ENCODE measurements around the gene DNAJC1.

DNAJC1 gene

DNA sequence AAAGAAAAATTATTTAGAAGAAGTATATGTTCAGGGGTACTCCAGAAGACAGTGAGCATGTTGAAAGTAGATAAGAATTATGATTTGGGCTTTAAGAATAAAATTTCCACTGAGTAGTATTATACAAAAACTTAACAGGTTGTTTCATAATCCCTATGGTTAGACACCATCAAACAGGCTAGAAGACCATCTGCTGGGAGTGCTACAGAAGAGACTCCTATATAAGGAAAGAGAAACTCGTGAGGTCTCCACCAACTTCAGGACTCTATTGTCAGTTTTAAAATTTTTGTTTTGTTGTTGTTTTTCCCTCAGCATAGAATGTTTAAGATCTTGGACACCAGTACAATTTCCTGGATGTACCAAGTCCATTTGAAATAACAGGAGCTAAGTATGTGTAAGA, 13.1 kb downstream of the DNAJC1 start:
- no peak for FAIRE-seq
- no peak for DNase-seq (ENCODE audit: insufficient read length, low spot score)
- TF ChIP-seq POLR2A (IDR thresholded peaks at IDR 0.05; ENCODE audit: low read depth, low read length): no peak

DNA sequence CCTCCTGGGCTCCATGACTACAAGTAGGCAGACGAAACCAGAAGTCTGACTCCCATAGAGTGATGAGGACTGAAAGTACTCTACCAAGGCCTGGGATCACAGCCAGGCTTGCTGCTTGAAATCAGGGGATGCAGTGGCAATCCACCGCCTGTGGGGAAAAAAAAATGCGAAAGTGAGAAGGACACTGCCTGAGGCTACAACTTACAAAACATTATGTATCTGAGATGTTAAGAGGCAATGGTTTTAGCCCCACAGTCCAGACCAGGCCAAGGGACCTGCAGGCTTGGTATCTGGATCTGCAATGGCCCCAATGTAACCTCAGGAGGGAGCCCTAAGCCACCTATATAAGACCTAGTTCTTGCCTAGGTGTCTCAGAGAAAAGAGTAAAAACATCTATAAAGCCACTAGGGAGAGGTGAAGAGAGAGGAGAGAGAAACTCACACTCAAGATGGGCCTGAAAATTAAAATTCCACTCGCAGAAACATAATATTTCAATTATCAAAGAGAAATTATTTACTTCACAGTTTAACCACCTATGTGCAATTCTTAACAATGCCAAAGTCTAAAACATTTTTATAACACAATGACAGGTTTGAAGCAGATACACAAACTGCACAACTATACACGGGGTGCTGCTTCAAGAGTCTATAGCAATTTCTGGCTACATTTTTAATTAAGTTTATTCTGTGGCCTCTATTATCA, 13.9 kb downstream of the DNAJC1 start:
- no peak for TF ChIP-seq POLR2A (IDR thresholded peaks at IDR 0.05; ENCODE audit: low read depth, low read length)
- no peak for DNase-seq (ENCODE audit: insufficient read length, low spot score)
- peak; percentile 87 for FAIRE-seq

DNA sequence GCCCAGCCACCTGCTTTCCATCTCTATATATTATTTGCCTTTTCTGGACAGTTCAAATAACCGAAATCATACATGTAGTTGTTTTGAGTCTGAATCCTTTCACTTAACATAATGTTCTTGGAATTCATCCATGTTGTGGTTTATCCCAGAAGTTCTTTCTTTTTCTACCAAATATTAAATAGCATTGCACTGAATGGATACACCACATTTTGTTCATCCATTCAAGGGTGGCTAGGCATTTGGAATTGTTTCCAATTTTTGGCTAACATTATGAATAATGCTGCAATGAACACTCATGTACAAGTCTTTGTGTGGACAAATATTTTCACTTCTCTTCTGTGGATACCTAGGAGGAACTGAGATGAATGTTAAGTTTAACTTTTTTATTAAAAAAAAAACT, 18.0 kb downstream of the DNAJC1 start:
- DNase-seq (ENCODE audit: insufficient read length, low spot score) (no peak), FAIRE-seq (no peak)
- no peak for TF ChIP-seq POLR2A (IDR thresholded peaks at IDR 0.05; ENCODE audit: low read depth, low read length)

DNA sequence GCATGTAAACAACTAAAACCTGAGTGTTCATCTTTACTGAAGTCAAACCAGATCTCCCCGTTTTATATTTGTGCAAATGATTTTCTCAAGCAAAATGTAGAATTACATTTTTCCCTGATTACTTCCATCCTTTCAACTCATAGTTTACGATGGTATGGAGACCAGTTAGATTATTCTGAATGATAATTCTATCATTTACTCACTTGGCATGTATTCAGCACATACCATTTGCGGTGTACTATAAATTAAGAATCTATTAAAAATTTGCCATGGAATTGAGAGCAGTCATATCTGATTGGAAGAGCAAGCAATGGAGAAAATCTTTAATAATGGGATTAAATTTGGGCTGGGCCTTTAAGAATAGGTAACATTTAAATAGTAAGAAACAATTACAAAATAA, 22.4 kb downstream of the DNAJC1 start:
- FAIRE-seq: peak; percentile 20
- TF ChIP-seq POLR2A (IDR thresholded peaks at IDR 0.05; ENCODE audit: low read depth, low read length): no peak
- no peak for DNase-seq (ENCODE audit: insufficient read length, low spot score)

DNA sequence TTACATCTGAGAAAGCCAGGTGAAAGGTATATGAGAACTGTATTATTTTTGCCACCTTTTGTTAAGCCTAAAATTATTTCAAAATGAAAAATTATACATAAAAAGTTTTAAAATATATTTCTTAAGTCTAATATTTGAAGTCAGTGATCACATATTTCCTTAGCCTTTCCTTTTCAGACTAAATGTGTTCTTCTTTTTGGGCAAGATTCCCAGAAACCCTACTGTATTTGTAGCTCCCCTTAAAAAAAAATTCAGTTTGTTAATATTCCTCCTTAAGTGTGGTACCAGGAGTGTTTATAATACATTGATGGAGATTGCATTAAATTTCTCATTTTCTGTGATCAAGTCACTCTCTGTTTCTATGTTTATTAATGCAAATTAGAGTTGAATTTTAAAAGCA, 22.8 kb downstream of the DNAJC1 start:
- DNase-seq (ENCODE audit: insufficient read length, low spot score) (no peak), FAIRE-seq (no peak)
- TF ChIP-seq POLR2A (IDR thresholded peaks at IDR 0.05; ENCODE audit: low read depth, low read length): no peak

DNA sequence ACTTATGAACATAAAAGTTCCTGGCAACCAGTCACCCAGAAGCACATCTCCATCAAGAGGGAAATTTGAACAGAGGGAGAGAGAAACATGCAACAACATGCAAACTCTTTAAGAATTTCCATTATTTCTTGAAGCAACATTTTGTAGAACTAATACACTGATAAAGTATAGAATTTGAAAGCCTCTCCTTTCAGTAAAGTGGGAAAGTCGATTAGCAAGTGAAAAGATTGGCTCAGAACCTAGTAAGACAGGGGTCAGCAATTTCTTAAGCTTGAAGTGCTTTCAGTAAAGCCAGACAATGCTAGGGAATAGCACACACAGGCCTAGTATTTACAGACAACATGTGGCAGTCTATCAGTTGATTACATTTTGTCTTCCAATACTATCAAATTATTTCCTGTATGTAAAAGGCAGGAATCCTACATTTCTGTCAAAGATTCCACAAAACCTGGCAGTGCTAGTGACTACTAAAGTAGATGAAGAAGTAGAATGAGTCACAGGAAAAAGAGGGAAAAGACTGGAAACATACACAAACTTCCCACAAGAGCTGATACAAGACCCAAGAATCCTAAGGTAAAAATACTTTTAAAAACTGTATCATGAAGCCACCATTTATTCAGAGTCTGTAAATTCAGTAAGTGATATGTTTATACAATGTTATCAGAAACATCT, 25.2 kb downstream of the DNAJC1 start:
- TF ChIP-seq POLR2A (IDR thresholded peaks at IDR 0.05; ENCODE audit: low read depth, low read length): no peak
- FAIRE-seq (peak; percentile 96), DNase-seq (ENCODE audit: insufficient read length, low spot score) (no peak)

DNA sequence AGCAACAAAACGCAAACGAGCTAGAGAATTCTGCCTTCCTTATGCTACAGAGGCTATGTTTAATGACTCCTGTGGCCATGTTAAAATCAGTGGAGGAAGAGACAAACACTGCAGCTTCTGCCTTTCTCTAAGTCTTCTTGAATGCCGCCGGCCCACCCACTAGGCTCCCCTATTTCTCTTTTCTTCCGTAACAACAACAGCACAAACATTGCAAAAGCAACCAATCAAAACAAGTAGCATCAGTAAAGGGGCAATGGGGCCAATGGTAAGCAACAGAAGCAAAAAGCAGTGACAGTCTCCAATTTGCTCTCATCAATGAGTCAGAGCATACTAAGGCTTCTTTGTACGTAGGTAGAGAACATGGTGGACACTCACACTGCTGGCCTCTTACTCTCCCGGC, 26.8 kb downstream of the DNAJC1 start:
- no peak for FAIRE-seq
- no peak for DNase-seq (ENCODE audit: insufficient read length, low spot score)
- no peak for TF ChIP-seq POLR2A (IDR thresholded peaks at IDR 0.05; ENCODE audit: low read depth, low read length)

DNA sequence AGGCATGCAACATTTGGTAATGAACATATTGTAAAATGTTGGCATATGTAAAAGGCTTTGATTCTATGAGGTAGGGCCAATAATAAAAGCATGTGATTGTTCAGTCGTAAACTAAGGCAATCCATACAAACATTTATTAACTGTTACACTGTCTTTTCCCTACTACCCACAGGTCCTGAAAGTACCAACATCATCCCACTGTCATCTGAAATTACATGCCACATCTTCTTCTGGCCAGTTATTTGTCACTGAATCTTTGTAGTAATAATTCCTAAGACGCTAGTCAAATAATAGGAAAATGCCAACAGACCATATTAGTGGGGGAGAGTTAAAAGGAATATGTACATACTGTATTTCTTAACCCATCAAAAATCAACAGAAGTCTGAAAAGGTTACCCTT, 27.2 kb downstream of the DNAJC1 start:
- DNase-seq (ENCODE audit: insufficient read length, low spot score): no peak
- TF ChIP-seq POLR2A (IDR thresholded peaks at IDR 0.05; ENCODE audit: low read depth, low read length): no peak
- FAIRE-seq: no peak

DNA sequence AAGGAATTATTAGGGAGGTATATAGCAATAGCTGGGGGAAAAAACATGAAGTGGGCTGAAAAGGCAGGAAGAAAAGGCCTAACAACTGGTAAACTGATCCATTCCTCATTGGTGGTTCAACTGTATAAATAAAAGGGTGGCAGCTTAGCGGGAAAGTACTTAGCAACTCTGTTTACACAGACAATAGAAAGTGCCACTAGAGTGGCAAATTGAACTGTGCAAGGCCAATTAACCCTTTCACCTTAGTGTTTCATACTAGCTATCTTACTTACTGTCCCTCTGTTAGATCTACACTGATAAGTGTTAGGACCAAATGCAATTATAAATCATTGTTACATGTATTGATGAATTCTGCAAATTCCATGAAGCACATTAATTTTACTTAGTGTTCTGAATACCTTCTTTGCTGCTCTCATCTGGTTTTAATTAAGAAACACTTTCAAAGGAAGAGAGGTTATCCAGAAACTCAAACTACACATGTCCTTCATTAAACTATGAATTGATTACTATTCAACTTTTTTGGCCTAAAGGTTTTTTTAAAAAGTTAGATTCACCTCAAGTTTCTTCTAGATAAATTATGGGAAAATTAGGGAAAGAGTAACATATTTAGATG, 28.0 kb downstream of the DNAJC1 start:
- DNase-seq (ENCODE audit: insufficient read length, low spot score): no peak
- no peak for FAIRE-seq
- no peak for TF ChIP-seq POLR2A (IDR thresholded peaks at IDR 0.05; ENCODE audit: low read depth, low read length)

DNA sequence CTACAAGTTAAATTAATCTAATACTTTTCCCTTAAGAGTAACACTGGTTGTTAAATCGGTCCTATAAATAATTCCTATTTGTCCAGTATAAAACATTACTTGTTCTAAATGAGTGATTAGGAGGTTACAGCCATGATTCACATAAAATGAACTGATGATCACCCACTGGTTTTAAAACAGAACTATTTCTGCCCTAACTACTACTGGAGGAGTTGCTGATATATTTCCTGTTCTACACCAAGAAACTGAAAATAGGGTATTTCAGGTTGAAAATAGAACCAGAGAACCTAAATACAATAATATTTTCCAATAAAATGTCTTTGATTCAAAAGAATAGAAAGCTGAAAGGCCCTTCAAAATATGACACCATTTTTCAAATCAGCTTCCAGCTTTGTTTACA, 30.9 kb downstream of the DNAJC1 start:
- DNase-seq (ENCODE audit: insufficient read length, low spot score) (no peak), FAIRE-seq (no peak)
- TF ChIP-seq POLR2A (IDR thresholded peaks at IDR 0.05; ENCODE audit: low read depth, low read length): no peak

DNA sequence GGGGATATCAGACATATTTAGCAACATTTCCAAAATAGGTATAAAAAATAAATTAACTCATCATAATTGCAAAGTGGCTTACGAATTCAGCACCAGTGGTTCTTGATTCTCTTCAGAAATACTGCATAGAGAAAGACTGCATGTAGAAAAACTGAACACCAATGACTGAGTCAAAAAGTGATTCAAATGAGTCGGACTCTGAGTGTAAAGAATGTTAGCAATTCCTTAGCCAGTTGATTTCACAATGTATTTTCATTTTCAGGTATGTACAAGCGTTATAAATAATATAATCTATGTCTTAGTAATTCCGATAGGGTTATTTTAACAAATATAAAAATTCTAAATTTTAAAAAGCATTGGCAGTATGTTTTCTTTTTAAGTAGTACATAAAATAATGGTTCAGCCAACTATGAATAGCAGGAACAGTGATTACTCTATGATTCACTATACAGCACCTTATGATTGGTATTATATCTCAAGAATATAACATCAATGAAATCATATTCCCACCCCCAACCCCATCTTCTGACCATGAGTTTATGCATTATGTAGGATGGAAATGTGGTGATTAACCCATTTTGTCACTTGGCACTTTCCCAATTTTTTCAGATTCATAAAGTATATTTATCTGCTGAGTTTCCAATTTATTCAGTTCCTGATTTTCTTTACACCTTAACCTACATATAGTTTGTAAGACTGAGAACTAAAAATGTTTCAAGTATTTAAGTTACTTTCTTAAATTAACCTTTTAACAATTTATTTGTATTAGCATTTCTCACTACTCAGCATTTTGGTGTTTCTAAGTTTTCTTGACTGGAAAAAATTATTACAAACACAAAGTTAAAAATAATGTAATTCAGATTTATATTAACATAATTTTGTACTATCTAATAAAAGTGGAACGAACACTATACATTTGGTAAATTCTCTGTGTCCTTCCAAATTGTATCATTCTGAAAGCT, 33.9 kb downstream of the DNAJC1 start:
- TF ChIP-seq POLR2A (IDR thresholded peaks at IDR 0.05; ENCODE audit: low read depth, low read length): no peak
- DNase-seq (ENCODE audit: insufficient read length, low spot score): peak; percentile 6
- peak; percentile 86 for FAIRE-seq

DNA sequence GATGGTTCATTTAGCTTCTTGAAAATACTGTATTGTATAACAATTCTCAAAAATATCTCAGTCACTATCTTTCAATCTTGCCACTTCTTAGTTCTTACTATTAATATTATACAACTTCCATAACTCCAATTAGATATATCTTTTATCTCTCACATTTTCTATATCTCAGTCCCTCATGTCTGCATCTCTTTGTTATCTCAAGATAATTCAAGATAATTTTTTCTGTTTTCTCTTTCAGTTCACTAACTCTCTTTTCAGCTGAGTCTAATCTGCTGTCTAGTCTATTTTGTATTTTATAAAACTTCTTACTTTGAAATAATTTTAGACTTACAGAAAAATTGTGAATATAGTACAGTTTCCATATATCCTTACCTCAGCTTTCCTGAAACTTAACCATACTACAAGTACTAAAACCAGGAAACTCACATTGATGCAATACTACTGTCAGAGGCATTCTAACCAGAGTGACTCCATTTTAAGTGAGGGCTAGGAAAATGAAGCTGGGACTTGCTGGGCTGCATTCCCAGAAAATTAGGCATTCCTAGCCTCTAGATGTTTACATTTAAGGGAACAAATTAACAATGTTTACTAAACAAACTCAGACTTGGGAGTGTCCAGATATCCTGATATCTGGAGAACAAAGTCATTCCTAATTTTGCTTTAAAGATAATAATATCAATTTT, 38.4 kb downstream of the DNAJC1 start:
- TF ChIP-seq POLR2A (IDR thresholded peaks at IDR 0.05; ENCODE audit: low read depth, low read length): no peak
- DNase-seq (ENCODE audit: insufficient read length, low spot score) (no peak), FAIRE-seq (no peak)

DNA sequence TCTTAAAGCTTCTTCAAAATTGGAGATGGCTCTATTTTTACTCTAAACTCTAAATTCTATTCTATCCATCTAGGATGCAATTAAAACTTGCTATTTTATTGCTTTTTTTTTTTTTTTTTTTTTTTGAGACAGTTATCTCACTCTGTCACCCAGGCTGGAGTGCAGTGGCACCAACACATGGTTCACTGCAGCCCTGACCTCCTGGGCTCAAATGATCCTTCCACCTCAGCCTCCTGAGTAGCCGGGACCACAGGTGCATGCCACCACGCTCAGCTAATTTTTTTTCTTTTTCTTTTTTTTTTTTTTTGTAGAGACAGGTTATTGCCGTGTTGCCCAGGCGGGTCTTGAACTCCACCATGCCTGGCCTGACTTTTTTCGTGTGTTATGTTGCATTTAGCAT, 41.2 kb downstream of the DNAJC1 start:
- FAIRE-seq (no peak), DNase-seq (ENCODE audit: insufficient read length, low spot score) (no peak)
- TF ChIP-seq POLR2A (IDR thresholded peaks at IDR 0.05; ENCODE audit: low read depth, low read length): no peak

All from H54 (cell line).